GM21737 (cell line): ENCODE data around the gene KRTAP5-7.

ENCODE experiments used
- ATAC-seq: cut with Tn5 transposase; IDR thresholded peaks from one replicate; pipeline ENCODE4 v1.9.1; 2021; ENCODE audit warnings: mild to moderate bottlenecking, moderate library complexity; ENCODE audit not compliant: unreplicated experiment

KRTAP5-7 gene

GRCh38 chr11:71495286-71496230, 31.5 kb upstream of the KRTAP5-7 start:
- no peak for ATAC-seq

GRCh38 chr11:71496421-71496820, 30.6 kb upstream of the KRTAP5-7 start:
- no peak for ATAC-seq

DNA sequence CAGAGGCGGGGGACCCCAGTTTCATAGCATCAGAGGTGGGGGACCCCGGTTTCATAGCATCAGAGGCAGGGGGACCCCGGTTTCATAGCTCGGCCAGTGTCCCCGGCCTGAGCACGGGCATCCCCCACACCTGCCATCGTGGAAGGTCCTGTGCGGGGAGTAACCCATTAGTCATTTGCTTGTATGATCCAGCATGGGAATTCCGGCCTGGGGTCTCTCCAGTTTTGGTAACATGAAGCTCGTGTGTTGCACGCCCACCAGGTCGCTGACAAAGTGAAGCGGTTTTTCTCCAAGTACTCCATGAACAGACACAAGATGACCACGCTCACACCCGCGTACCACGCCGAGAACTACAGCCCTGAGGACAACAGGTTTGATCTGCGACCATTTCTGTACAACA, 29.0 kb upstream of the KRTAP5-7 start:
- no peak for ATAC-seq

GRCh38 chr11:71499125-71499524, 27.9 kb upstream of the KRTAP5-7 start:
- ATAC-seq = no peak

DNA sequence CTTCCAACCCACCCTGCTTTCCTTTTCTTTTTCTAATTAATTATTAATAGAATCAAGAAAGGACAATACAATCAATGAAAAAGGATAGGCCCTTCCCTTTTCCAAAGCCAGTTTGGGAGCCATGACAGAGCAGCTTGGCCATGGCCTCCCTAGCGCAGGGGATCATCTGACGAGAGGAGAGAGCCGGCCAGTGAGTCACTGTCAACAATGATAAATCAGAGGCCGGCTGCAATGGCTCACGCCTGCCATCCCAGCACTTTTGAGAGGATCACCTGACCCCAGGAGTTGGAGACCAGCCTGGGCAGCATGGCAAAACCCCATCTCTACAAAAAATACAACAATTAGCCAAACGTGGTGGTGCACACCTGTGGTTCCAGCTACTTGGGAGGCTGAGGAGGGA, 27.5 kb upstream of the KRTAP5-7 start:
- no peak for ATAC-seq

- ATAC-seq = no peak
Measured at GRCh38 chr11:71500601-71501021, 26.5 kb upstream of the KRTAP5-7 start.

DNA sequence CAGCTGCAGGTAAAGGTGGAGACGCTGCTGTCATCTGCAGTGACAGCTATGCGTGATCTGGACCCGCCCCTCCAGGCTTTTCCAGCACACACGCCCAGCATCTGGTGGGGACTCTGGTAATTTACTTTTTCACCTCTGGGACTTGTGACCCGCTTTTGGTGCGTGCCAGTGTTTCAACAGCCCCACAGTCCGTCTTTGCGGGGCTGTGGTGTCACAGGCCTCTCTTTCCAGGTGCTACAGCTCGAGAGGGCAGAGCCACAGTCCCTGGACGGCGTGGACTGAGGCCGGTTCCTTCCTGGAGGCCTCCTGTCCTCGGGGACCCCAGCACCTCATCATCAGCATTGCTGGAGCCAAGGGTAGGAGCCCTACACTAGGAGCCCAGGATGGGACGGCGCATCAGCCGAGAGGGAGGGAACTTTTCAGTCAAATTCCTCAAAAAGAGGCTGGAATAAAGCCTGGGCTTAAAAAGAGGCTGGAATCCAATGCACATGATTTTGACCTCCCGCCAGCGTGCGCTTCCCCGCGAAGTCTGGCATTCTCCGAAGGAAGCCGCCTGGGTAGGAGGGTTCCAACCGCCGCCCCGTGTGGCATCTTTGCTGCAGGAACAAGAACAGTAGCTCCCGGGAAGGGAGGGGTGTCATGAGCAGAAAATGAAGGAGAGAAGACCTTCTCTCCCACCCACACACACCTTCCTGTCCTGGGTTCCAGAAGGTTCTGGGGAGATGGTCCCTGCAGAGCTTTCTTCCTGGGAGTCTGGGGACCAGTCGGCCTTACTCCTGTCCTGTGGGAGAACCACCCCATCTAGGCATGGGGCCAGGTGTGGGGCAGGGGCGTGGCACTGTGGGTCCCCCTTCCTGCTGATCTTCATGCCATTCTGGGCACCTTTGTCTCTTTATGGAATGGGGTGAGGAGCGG, 25.7 kb upstream of the KRTAP5-7 start:
- no peak for ATAC-seq

GRCh38 chr11:71502026-71502425, 25.0 kb upstream of the KRTAP5-7 start:
- ATAC-seq = no peak

GRCh38 chr11:71502871-71503435, 24.1 kb upstream of the KRTAP5-7 start:
- ATAC-seq = no peak

DNA sequence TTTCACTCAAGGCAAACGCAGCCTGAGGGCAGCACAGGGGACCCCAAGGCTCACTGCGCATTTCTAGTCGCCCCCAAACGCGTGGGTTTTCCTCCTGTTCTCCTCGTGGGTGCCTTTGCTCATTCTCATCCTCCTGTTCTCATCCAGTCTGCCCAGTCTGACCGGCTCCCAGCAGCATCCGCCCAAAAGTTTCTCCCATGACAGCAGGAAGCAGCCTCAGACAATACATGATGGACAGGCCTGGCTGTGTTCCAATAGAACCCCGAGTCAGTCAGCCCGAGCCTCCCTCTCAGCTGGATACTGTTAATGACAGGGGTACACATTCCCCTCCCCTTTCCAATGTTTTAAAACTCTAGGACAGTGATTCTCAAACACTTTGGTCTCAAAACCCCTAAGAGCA, 22.5 kb upstream of the KRTAP5-7 start:
- no peak for ATAC-seq

- ATAC-seq = no peak
Measured at GRCh38 chr11:71505001-71505400, 22.1 kb upstream of the KRTAP5-7 start.

DNA sequence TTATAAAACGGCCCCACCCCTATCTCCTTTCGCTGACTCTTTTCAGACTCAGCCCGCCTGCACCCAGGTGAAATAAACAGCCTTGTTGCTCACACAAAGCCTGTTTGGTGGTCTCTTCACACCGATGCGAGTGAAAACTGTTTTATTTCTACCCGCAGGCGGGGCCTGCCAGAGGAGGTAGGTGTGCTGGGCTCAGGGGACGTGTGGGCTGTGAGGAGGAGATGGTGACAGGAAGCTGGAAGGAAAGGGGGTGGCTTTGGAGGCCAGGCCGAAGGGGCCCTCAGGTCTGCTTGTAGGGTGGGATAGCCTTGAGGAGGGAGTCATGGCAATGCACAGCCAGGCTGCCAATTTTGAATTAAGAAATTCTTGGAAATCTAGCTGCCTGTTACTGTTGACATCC, 21.3 kb upstream of the KRTAP5-7 start:
- ATAC-seq = no peak

GRCh38 chr11:71507102-71507501, 20.0 kb upstream of the KRTAP5-7 start:
- ATAC-seq = no peak

GRCh38 chr11:71518506-71519471, 8.3 kb upstream of the KRTAP5-7 start:
- no peak for ATAC-seq

DNA sequence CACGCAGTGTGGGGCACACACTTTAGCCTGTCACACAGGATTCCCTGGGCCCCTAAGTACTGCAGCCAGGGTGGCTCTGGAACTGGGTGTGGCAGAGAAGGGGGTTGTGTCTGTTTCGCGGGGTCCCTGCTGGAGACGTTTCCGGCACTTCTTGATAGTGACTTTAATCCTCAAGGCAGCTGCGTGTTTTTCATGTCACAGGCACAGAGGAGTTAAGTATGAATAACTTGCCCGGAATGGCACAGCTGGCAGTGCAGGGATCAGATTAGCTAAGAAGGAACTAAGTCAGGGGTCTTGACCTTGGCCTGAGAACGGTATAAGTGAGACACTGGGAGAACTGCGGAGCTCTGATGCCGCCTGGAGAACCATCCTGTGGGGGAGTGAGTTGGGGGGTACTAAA, 7.5 kb upstream of the KRTAP5-7 start:
- no peak for ATAC-seq

DNA sequence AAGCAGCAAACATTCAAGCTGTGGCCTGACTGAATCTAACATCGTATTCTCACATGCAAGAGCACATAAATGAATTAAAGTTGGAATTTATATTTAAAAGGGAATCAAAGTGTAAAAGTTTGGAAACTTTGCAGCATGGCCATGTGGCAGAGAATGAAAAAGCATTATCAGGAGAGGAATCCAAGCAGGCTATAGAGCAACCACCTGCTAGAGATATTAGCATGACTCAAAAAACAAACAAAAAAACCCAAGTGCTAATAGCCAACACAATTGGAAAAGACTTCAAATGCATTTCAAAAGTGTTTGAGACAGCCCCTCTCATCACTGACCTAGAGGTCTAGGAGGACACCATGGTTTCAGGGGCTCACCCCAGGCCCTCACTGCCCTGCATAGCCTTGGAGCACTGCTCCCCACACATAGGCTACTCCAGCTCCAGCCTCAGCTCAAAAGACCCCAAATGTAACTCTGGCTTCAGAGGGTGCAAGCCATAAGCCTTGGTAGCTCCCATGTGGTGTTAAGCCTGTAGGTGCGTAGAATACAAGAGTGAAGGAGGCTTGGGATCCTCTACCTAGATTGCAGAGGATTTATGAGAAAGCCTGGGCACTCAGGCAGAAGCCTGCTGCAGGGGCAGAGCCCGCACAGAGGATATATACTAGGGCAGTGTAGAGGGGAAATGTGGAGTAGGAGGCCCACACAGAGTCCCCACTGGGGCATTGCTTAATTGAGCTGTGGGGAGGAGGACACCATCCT, 1.7 kb upstream of the KRTAP5-7 start:
- no peak for ATAC-seq

DNA sequence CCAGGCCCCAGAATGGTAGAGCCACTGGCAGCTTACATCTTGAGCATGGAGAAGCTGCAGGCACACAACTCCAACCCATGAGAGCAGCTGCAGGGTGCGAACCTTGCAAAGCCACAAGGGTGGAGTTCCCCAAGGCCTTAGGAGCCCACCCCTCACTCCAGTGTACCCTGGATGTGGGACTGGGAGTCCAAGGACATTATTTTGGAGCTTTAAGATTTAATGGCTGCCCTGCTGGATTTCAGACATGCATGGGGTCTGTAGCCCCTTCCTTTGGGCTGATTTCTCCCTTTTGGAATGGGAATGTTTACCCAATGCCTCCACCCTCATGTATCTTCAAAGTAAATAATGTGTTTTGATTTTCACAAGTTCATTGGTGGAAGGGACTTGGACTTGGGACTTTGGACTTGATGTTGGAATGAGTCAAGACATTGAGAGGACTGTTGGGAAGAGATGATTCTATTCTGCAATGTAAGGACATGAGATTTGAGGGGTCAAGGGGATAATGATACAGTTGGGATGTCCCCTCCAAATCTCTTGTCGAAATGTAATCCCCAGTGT, 1.1 kb upstream of the KRTAP5-7 start:
- no peak for ATAC-seq

GRCh38 chr11:71527576-71528210, 626 bp downstream of the KRTAP5-7 start:
- no peak for ATAC-seq

- no peak for ATAC-seq
Measured at GRCh38 chr11:71530602-71531001, 3.5 kb downstream of the KRTAP5-7 start.
